ENCODE measurements around the gene ENO1.

DNA sequence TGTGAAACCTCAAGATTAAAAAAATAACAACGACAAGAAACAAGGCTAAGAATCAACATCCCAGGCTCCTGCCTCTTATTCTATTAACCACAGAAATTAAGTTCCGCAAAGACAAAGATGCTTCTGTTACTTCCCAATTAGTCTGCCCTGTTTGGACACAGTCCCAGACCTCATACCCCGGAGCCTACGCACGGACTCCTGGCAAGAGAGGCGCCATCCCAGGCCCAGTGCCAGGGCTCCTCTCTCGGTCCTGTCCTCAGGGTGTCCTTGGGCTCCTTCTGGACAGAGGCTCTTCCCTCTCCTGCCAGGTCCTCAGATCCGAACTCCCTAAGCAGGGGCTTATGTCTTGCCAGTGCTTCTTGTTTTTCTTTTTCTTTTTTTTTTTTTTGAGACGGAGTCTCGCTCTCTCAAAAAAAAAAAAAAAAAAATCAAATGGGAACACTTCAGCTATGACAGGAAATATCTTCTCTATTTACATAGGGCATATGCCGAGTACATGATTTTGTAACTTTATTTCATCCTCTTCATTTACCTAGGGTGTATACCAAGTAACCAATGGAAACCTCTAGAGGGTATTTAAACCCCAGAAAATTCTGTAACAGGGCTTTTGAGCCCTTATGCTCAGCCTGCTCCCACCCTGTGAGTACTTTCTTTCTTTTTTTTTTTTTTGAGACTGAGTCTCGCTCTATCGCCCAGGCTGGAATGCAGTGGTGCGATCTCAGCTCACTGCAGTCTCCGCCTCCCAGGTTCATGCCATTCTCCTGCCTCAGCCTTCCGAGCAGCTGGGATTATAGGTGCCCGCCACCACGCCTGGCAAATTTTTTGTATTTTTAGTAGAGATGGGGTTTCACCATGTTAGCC lies 11.7 kb upstream of the ENO1 start:
- TF ChIP-seq, protein P1, sequence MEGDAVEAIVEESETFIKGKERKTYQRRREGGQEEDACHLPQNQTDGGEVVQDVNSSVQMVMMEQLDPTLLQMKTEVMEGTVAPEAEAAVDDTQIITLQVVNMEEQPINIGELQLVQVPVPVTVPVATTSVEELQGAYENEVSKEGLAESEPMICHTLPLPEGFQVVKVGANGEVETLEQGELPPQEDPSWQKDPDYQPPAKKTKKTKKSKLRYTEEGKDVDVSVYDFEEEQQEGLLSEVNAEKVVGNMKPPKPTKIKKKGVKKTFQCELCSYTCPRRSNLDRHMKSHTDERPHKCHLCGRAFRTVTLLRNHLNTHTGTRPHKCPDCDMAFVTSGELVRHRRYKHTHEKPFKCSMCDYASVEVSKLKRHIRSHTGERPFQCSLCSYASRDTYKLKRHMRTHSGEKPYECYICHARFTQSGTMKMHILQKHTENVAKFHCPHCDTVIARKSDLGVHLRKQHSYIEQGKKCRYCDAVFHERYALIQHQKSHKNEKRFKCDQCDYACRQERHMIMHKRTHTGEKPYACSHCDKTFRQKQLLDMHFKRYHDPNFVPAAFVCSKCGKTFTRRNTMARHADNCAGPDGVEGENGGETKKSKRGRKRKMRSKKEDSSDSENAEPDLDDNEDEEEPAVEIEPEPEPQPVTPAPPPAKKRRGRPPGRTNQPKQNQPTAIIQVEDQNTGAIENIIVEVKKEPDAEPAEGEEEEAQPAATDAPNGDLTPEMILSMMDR (IDR thresholded peaks at IDR 0.05) = no peak
- peak; percentile 62 for TF ChIP-seq POLR2AphosphoS5 (IDR thresholded peaks at IDR 0.05)
